Activated CD4-positive, alpha-beta T cell treated with anti-CD3 and anti-CD28 coated beads, Interleukin-2, amount 50 U/mL, for 48 hours (primary cell): ENCODE measurements around the gene GAA.
"Not testable (repeated sequence)": the region's sequence is repeated elsewhere in the genome, so short reads cannot be mapped to it uniquely, and the experiment has no call there.

Source experiments
- DNase-seq, 2 experiments: peaks; one replicate each; pipeline ENCODE4 v3.0.0-alpha.2; 2020

Gene GAA

GRCh38 chr17:80151333-80151732 is 50.0 kb downstream of the GAA start:
- DNase-seq = no peak

GRCh38 chr17:80152081-80152702 is 50.8 kb downstream of the GAA start:
- no peak for DNase-seq

DNA sequence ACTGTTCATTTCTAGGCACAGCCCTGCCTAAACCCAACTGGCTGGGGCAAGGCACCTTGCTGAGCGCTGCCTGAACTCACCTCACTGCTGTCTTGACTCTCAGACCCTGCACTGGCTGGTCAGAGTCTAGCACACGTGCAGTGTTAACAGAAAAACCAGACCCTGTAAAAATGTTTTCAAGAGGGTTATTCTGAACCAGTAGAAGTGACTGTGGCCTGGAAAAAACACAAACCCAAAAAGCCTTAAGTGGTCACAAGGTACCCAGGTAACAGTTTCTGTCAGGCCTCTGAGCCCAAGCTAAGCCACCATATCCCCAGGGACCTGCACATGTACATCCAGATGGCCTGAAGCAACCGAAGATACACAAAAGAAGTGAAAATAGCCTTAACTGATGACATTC is 51.6 kb downstream of the GAA start:
- no peak for DNase-seq

DNA sequence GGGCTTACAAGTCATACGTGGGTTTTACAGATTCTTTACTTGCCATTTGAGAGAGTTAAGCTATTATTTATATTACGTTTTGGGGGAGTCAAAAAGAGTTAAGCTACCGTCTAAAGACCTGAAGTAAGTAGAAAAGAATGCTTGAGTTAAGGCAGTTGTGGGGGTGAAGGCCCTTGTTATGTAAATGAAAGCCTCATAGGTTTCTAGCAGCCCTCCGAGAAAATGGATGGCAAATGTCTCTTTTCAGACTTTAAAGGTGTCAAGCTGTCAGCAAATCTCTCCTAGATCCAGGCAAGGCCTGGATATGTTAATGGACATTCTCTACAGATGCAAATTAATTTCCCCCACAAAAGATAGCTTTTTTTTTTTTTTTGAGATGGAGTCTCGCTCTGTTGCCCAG is 52.8 kb downstream of the GAA start:
- no peak for DNase-seq

GRCh38 chr17:80155600-80155999 is 54.2 kb downstream of the GAA start:
- not testable (repeated sequence) for DNase-seq

GRCh38 chr17:80158846-80159245 is 57.5 kb downstream of the GAA start:
- no peak for DNase-seq

GRCh38 chr17:80160536-80160935 is 59.2 kb downstream of the GAA start:
- DNase-seq = no peak

- no peak for DNase-seq
Measured at GRCh38 chr17:80163336-80163735, 62.0 kb downstream of the GAA start.

GRCh38 chr17:80164185-80164584 is 62.8 kb downstream of the GAA start:
- DNase-seq = no peak

DNA sequence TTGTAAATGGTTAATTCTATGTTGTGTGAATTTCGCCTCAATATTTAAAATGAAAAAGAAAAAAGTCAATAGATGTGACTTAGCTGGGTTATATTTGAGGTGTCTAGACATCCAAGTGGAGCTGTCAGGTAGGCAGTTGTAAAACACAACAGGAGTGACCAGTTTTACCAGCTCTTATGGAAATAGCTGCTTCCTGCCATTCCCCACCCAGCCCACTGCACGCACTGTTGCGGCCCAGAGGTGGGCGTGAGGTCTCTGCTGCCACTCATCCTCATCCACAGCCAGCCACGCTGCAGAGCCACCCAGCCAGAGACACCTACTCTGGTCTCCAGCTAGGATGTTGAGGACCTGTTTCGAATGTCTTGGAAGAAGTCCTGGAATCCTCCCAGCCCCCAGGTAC is 65.1 kb downstream of the GAA start:
- DNase-seq = no peak

DNA sequence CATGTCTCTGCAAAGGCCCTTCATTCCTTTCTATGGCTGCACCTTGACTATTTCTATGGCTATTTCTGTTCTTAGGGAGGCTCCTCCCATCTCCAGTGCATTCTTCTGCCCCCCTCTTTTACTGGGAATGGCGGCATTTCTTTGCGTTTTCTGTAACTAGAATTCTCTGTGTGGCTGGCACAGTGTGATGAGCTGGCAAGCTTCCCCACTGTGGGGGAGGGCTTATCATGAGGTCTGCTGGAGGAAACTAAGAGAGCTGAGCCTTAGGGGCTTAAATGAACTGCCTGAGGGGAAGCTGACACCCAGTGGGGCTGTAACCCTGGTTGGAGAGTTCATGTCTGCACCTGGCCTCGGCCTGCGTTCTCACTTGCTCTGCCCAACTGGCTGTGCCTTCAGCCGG is 67.0 kb downstream of the GAA start:
- no peak for DNase-seq

DNA sequence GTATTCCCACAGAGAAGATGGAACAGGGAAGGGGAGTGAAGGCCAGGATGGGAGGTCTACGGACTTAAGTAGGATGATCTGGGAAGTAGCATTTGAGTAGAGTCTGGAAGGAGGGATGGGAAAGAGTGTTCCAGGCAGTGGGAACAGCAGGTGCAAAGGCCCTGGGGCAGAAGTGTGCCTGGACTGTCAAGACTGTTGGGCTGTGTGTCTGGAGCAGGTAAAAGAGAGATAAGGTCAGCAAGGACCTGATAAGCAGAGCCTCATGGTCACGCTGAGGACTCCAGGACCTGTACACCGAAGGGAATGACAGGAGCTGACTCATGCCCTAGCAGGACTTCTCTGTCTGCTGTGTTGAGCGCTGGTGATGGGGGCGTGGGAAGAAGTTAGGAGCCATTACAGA is 67.7 kb downstream of the GAA start:
- DNase-seq = no peak
